Left cardiac atrium (tissue), 4 donors: ENCODE measurements around the gene SLC37A1. TPM values are rescaled to one million over a fixed set of nuclear protein-coding genes. Genes with fewer than 3 reads are reported as not detected.
A peak's percentile ranks its signal among the peaks of the same experiment; 100 is the strongest.
"Not testable (repeated sequence)": the region's sequence is repeated elsewhere in the genome, so short reads cannot be mapped to it uniquely, and the experiment has no call there.

ENCODE experiments used
- ATAC-seq, 2 donors: fragments of 200-7000 bp; cut with Tn5 transposase; one replicate each; pipeline ENCODE4 v1.9.1; 2020; ENCODE audit warnings: mild to moderate bottlenecking in 2 of 2, moderate library complexity in 2 of 2
- DNase-seq: peaks from one replicate; pipeline ENCODE4 v3.0.0-alpha.2; 2020
- intact Hi-C, 2 donors: fragments of 100-400 bp; cut with DNase I; formaldehyde crosslinking; loops; one replicate each; pipeline versions ENCODE4 v1.14.1 to v1.15.1; 2022 to 2023
- long read RNA-seq: library from polyadenylated mRNA; unstranded; transcript quantifications from one replicate; pipeline ENCODE4 v2.0.0, GENCODE V29; 2021
- total RNA-seq, 2 donors: library from RNA; stranded (reverse); fragmentation: NEBNext Ultra II Directional; extraction: Animal tissue kit (Norgen Biotek cat#: 25700); gene quantifications; one replicate each; pipeline ENCODE4 v1.2.1, GENCODE V29; 2021
- donor health status: DM: no; HTN: yes; CAD: no.
- donor health status: DM: no; HTN: yes; CAD: no; lungs with severe emphysema.
- donor health status: DM: yes; HTN: yes; CAD: no.
- donor health status: Dilated cardiomyopathy.

The SLC37A1 gene
- total RNA-seq, result 1 to 10 TPM; 1.9 to 3.7 TPM
- long read RNA-seq, partial matches to known transcripts, result 0 of 7 reads
- long read RNA-seq, other reads (novel, unspliced or antisense), result 7 of 7 reads

DNA sequence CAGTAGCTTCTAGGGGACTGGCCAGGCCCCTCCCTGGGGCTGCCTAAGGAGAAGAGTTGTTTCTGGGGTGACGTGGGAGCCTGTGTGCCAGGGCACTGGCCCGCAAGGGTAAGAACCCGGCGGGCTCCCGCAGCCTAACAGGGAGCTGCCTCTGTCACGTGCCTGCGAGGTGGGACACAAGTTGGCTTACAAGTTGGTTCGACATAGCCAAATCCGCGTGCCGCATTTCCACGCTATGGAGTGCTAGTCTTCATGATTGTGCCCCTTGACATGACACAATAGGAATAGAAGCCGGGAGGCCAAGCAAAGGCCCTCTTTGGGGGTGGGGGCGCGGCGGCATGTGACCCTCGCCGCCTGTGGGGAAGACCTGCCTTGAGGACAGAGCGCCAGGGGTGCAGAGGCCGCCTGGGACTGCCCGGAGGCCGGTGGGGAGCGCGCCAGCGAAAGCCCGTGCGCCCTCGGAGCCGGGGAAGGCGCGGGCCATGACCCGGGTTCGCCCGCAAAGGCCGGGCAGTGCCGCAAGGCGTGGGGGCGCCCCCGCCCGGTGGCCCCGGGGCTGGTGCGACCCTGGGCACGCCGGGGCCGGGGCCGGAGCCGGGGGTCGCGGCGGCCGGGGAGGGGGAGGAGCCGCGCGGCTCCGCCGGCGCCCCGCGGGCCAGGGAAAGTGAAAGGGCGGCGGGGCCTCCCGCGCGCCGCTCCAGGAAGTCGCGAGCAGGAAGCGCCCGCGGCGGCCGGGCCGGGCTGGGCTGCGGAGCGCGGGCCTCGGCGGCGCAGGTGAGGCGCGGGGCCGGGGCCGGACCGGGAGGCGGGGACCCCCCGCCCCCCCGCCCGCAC lies at the start of gene SLC37A1:
Gene SLC37A1, plus strand, starts transcription at position 702 of the 834 bp plus-strand sequence. CDS start 4,603 bp downstream, outside the sequence.
- intact Hi-C loops, result no loop called here
- peak; percentile 40 for DNase-seq
- peak; percentile 52 to 65 for ATAC-seq

DNA sequence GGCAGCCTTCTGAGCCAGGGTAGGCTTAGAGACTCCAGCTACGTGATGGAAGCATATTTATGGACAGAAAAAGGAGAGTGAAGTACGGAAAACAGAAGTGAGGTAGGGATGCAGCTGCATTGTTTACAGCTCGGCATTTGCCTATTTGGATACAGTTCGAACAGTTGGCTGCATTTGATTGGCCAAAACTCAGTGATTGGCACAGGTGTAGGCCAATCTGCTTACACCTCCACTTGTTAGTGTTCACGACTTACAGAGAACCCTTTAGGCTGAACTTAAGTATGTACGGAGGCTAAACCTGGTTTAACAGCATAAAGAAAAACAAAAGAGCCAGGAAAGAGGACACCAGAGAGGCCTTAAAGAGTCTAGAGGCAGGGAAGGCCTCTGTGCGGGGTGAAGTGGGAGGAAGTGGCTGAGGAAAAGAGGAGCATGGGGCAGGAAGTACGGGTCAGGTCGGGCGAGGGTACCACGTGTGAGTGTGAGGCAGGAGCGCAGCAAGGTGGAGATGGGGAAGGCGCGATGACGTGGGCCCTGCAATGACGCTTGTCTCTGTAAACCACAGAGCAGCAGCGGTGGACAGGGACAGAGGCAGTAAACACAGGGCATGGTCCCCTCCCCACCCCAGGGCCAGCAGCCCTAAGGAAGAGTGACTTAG lies 49.7 kb upstream of the SLC37A1 start:
- ATAC-seq, result peak; percentile 17 to 42
- intact Hi-C loops, result no loop called here
- DNase-seq, result no peak

DNA sequence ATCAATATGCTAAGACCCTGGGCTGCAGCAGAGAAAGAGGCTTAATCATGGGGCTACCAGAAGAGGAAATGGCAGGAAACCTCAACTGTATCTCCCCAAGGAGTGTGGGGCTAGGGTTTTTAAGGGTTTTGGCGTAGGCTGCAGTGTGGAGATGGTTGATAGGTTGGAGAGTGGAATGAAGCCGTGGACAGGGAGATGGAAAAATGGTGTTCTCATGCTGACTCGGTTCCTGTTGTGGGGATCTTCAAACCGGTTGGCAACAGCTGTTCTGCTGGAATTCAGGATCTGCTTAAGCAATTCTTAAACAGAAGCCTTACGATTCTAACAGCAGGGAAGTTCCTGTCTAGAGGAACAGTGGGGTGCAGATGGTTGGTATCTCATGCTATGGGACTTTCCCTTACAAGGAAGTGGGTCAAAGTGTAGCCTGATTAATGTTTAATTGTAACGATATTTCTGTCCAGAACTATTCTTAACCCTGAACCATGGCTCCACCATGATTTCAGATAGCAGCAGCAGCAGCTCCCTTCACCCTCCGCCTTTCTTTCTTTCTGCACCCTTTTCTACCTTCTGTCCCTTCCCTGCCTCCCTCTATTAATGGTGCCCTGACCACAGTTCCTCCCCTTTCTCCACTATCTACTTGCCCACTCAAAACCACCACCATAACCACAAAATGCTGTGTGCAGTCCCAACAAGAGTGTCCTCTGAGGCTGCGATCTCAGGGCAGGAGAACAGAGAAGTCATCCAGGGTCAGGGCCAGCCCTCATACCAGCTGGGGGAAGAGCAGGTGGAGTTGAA lies 48.4 kb upstream of the SLC37A1 start:
- DNase-seq, result no peak
- no peak for ATAC-seq
- intact Hi-C loops, result no loop called here

- intact Hi-C loops, result no loop called here
- ATAC-seq, result no peak
- DNase-seq, result no peak
Observed at GRCh38 chr21:42465803-42466127, 47.9 kb upstream of the SLC37A1 start.

DNA sequence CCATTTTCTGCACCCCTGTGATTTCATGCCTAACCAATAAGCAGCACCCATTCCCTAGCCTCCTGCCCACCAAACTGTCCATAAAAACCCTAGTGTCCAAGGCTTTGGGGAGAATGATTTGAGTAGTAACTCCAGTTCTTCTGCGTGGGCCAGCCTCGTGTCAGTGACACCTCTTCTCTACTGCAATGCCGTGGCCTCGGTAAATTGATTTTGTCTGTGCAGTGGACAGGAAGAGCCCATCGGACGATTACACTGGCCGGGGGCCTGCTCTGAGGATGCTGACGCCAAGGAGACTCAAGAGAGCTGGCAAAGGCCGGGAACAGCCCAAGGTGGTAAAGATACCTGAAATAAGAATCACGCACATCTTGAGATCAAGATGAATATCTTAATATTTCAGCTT lies 47.0 kb upstream of the SLC37A1 start:
- intact Hi-C loops, result no loop called here
- DNase-seq, result no peak
- ATAC-seq, result no peak

GRCh38 chr21:42467140-42467983 lies 46.3 kb upstream of the SLC37A1 start:
- ATAC-seq (peak; percentile 67 to 69), DNase-seq (no peak)
- intact Hi-C loops, result no loop called here

- no peak for ATAC-seq
- intact Hi-C loops, result no loop called here
Observed at GRCh38 chr21:42468491-42469131, 45.0 kb upstream of the SLC37A1 start.

DNA sequence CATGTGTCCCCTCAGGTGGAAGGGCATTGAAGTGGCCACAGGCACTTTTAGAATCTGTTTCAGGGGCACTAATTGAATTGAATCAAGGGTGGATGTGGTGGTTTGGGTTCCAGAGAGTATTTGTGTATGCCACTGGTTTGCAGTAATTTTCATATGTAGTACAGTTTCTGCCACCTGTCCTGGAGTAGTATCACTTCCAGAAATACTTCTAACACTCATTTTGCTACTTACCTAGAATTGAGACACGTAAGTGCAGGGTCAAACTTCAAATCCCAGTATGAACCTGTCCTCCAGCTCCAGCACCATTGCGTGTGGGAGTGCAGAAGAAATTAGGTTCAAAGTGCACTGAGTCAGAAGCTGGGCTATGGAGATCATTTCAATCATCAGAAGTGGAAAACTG lies 44.4 kb upstream of the SLC37A1 start:
- DNase-seq (no peak), ATAC-seq (no peak)
- intact Hi-C loops, result no loop called here

More at GRCh38 chr21:42468491-42469131, 45.0 kb upstream of the SLC37A1 start:
- DNase-seq, result no peak

- DNase-seq, ATAC-seq, intact Hi-C loops: not testable (repeated sequence)
Observed at GRCh38 chr21:42469726-42470125, 43.9 kb upstream of the SLC37A1 start.

DNA sequence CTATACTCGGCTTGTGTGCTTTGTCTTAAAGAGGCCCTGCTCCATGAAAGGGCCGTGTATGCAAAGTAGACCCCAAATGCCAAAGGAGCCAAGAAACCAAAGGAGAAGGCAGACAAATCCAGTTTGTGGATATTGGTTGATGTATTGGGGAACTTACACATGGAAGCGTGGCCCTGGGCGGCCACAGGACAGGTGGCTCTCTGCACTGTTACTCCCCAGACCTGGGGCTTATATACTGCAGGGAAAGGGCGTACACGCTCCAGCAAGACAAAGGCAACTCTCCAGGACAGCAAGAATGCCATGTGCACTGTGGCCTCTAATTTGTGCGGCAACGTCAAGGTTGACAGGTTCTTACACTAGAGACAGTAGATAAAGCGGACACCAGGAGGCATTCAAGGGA lies 42.4 kb upstream of the SLC37A1 start:
- ATAC-seq (no peak), DNase-seq (no peak)
- intact Hi-C loops, result no loop called here

GRCh38 chr21:42471716-42472330 lies 41.8 kb upstream of the SLC37A1 start:
- DNase-seq, result no peak
- intact Hi-C loops, result no loop called here
- ATAC-seq, result no peak

DNA sequence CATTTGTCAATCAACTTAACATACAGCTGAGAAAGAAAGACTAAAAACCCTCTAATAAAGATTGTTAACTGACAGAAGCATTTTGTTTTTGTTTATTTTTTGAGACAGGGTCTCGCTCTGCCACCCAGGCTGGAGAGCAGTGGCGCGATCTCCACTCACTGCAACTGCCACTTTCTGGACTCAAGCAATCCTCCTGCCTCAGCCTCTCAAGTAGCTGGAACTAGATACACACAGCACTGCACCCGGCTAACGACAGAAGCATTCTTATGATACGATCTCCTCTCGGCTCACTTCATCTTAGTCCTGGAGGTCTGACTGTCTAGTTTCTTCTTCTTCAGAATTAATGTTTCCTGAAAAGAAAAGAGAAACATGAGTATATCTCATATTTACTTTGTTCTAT lies 41.1 kb upstream of the SLC37A1 start:
- DNase-seq (no peak), ATAC-seq (no peak)
- intact Hi-C loops, result no loop called here

GRCh38 chr21:42473498-42474042 lies 40.1 kb upstream of the SLC37A1 start:
- ATAC-seq (no peak), DNase-seq (no peak)
- intact Hi-C loops, result no loop called here

DNA sequence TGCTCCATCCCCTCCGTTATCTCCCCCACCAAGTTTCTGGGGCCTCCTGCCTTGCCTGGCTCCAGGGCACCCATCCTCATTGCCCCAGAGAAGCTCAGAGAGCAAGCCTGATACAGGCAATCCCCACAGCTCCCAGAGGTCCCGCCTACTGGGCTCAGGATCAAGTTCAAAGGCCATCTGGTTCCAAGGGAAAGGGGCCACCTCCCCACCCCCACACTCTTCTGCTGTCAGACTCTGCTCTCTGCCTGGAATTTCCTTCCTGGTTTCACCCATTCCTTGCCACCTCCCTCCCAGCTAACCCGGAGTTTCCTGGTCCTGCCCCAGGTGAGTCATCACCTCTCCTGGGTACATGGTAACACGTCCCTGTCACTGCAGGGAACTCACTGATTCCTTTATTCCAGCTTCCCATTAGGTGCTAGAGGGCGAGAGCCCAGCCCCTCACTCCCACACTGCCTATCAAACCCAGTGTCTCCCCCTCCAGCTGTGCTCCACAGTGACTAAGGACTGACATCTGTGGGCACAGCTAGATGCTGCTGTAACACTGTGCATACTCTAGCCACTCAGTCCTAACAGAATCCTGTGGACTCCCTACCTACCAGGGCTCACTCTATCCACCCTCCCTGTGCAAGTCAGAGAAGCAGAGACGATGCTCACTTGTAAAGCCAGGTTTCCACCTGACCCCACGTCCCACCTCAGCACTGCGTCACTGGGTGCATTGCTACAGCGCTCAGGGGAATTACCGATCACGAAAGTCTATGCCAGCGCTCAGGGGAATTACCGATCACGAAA lies 39.4 kb upstream of the SLC37A1 start:
- ATAC-seq (peak in 1 of 2 donors; percentile 32), DNase-seq (no peak)
- intact Hi-C loops, result no loop called here

DNA sequence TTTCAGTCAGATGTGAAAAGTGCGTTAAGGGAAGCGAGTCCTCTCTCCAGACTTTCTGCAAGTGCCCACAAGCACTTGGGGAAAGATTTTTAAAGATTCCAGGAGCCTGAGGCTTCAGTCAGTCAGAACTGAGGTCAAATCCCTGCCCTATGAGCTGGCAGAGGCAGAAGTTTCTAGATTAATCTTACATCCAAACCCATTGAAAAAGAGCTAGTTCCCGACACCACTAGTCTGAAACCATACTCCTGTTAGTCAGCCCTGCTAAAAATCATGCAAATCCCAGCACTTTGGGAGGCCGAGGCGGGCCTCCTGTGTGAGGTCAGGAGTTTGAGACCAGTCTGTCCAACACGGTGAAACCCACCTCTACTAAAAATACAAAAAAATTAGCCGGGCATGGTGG lies 38.6 kb upstream of the SLC37A1 start:
- ATAC-seq (no peak), DNase-seq (no peak)
- intact Hi-C loops, result no loop called here

- no peak for DNase-seq
- intact Hi-C loops, result no loop called here
- no peak for ATAC-seq
Observed at GRCh38 chr21:42475526-42476387, 37.9 kb upstream of the SLC37A1 start.
